ENCODE data around the gene PRR14L.
A peak's percentile ranks its signal among the peaks of the same experiment; 100 is the strongest.

PRR14L gene

DNA sequence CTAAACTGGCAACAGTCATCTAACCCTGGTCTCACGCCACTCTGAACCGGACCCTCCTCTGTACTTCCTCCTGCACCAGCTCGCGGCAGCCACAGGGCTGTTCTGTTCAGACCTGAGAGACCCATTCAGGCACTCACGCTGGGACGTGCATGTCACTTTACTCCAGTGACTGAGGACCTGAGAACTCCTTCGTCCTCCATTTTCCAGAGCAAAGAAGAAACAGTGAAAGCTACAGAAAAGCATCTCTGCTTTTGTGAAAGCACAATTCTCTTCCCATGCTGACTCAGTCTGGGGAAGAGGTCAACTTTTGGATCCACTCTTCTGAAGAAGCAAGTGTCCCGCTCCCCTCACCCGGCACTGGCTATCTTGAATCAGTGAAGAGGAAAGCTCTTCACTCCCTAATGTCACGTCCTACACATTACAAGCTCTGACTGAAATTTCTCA lies 112.5 kb downstream of the PRR14L start:
- Histone ChIP-seq H3K4me1 (ENCODE audit: insufficient read depth, low read length) (no peaks in the 10 kb centered on the region; the same call in 1 of the 2 replicates), H3K9me3 (ENCODE audit: insufficient read depth, low read depth, low read length) (no peaks in the 10 kb centered on the region), H3K27me3 (ENCODE audit: insufficient read depth, low read length) (no peaks in the 10 kb centered on the region), H3K36me3 (ENCODE audit: insufficient read depth, low read length) (0 out of 2 replicates have a peak, but pooled peaks cover 4% of the 10 kb centered on the region), H3K4me3 (ENCODE audit: low read length) (no peak overlapping the region), H3K27ac (ENCODE audit: low read depth, low read length) (peak overlapping the region; percentile 1; the same call in 1 of the 2 replicates), H3K9ac (ENCODE audit: low read depth, low read length) (no peak overlapping the region)
- WGBS = 90% methylated on average over 10 of the region's 10 CpGs

DNA sequence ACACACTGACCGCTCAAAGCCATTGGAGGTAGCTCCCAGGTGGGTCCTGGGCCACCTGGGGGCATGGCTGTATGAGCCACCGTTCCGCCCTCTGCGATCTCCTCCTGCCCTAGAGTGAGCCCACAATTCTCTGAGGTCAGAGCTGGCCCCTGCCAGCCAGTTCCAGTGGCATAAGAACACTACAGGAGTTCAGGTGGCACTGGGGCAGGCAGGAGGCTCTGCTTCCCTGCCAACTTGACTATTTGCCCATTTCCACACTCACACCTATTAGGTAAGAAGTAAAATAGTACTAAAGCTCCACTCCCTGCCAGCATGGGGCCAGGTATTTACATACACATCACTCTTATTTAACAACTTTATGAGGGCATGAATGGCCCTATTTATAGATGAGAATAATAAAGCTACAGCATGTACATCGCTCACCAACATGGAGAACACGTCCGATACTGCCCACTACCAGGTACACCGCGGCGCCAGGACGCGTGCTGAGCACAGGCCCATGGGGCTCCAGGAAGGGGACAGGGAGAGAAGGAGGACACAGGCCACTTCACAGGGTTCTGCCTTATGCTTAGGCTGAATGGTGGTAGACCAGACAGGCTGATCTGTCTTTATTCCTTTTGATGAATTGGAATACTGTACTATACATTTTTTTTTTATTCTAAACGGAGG lies 114.2 kb downstream of the PRR14L start:
- no peak overlapping the region for H3K9ac ChIP-seq (ENCODE audit: low read depth, low read length)
- no peaks in the 10 kb centered on the region for H3K27me3 ChIP-seq (ENCODE audit: insufficient read depth, low read length)
- 90% methylated on average over 13 of the region's 13 CpGs for WGBS
- H3K36me3 ChIP-seq (ENCODE audit: insufficient read depth, low read length) = no peaks in the 10 kb centered on the region
- no peak overlapping the region for H3K27ac ChIP-seq (ENCODE audit: low read depth, low read length)
- H3K9me3 ChIP-seq (ENCODE audit: insufficient read depth, low read depth, low read length) = no peaks in the 10 kb centered on the region
- peaks cover 6% of the 10 kb centered on the region for H3K4me1 ChIP-seq (ENCODE audit: insufficient read depth, low read length)
- H3K4me3 ChIP-seq (ENCODE audit: low read length) = no peak overlapping the region

DNA sequence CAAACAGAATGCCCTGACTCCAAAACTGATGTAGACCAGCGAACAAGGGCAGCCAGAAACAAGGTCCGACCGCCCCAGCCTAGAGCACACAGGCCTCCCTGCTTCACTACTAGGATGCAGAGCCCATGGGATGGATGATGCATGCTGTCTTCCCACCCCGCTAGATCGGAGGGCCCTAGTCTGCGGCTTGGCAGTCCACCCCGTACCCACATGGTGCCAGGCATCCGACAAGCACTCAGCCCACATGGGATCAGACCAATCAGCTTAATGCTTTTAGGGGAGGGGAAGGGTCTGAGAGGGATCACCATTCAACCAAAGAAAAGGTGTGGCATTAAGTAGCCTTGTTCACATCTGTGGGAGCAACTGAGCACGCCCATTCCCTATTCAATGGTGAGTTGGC lies 118.5 kb downstream of the PRR14L start:
- Histone ChIP-seq H3K4me1 (ENCODE audit: insufficient read depth, low read length) (peaks cover 12% of the 10 kb centered on the region), H3K9me3 (ENCODE audit: insufficient read depth, low read depth, low read length) (no peaks in the 10 kb centered on the region), H3K27ac (ENCODE audit: low read depth, low read length) (no peak overlapping the region), H3K4me3 (ENCODE audit: low read length) (peak overlapping the region; percentile 92), H3K27me3 (ENCODE audit: insufficient read depth, low read length) (no peaks in the 10 kb centered on the region), H3K9ac (ENCODE audit: low read depth, low read length) (peak overlapping the region; percentile 86), H3K36me3 (ENCODE audit: insufficient read depth, low read length) (no peaks in the 10 kb centered on the region; the same call in 1 of the 2 replicates)
- WGBS = 77% methylated on average over 9 of the region's 9 CpGs
